ENCODE results near the gene BIVM.

The BIVM gene

GRCh38 chr13:102830646-102831045, 31.7 kb downstream of the BIVM start:
- in situ Hi-C loops (cut with MboI; ENCODE audit: low pct_unique_long_range_greater_than_20kb, low sequenced_read_pairs), result no loop called here
- no peak for DNase-seq

GRCh38 chr13:102836471-102836870, 37.6 kb downstream of the BIVM start:
- DNase-seq, result no peak
- in situ Hi-C loops (cut with MboI; ENCODE audit: low pct_unique_long_range_greater_than_20kb, low sequenced_read_pairs), result no loop called here

GRCh38 chr13:102838273-102838672, 39.4 kb downstream of the BIVM start:
- in situ Hi-C loops (cut with MboI; ENCODE audit: low pct_unique_long_range_greater_than_20kb, low sequenced_read_pairs), result no loop called here

GRCh38 chr13:102838982-102839381, 40.1 kb downstream of the BIVM start:
- no peak for DNase-seq
- in situ Hi-C loops (cut with MboI; ENCODE audit: low pct_unique_long_range_greater_than_20kb, low sequenced_read_pairs), result no loop called here

More at GRCh38 chr13:102838273-102838672, 39.4 kb downstream of the BIVM start:
- no peak for DNase-seq

- no peak for DNase-seq
Measured at GRCh38 chr13:102839462-102839861, 40.5 kb downstream of the BIVM start.

GRCh38 chr13:102845289-102845629, 46.3 kb downstream of the BIVM start:
- no peak for DNase-seq
- in situ Hi-C loops (cut with MboI; ENCODE audit: low pct_unique_long_range_greater_than_20kb, low sequenced_read_pairs), result loop anchor here (10.0 kb wide), 1 partner anchor 260 kb away; no protein-coding TSS in a partner anchor

More at GRCh38 chr13:102839462-102839861, 40.5 kb downstream of the BIVM start:
- in situ Hi-C loops (cut with MboI; ENCODE audit: low pct_unique_long_range_greater_than_20kb, low sequenced_read_pairs), result no loop called here

- peak; percentile 98 for DNase-seq
- in situ Hi-C loops (cut with MboI; ENCODE audit: low pct_unique_long_range_greater_than_20kb, low sequenced_read_pairs), result loop anchor here (10.0 kb wide), 1 partner anchor 261 kb away; no protein-coding TSS in a partner anchor
Measured at GRCh38 chr13:102845630-102846260, 46.8 kb downstream of the BIVM start, which contains the start of gene ERCC5. TSS of gene ERCC5 (plus strand) at chr13:102846032. CDS start at chr13:102846267, 235 bp downstream.

GRCh38 chr13:102846261-102847015, 47.5 kb downstream of the BIVM start:
- in situ Hi-C loops (cut with MboI; ENCODE audit: low pct_unique_long_range_greater_than_20kb, low sequenced_read_pairs), result loop anchor here (10.0 kb wide), 1 partner anchor 262 kb away; no protein-coding TSS in a partner anchor
- peak; percentile 77 for DNase-seq

GRCh38 chr13:102847272-102848234, 48.6 kb downstream of the BIVM start:
- peak; percentile 67 for DNase-seq
- in situ Hi-C loops (cut with MboI; ENCODE audit: low pct_unique_long_range_greater_than_20kb, low sequenced_read_pairs), result loop anchor here (10.0 kb wide), 1 partner anchor 263 kb away; no protein-coding TSS in a partner anchor

GRCh38 chr13:102848956-102849355, 50.0 kb downstream of the BIVM start:
- in situ Hi-C loops (cut with MboI; ENCODE audit: low pct_unique_long_range_greater_than_20kb, low sequenced_read_pairs), result loop anchor here (10.0 kb wide), 1 partner anchor 264 kb away; no protein-coding TSS in a partner anchor
- DNase-seq, result no peak

GRCh38 chr13:102852556-102852955, 53.6 kb downstream of the BIVM start:
- DNase-seq, result no peak
- in situ Hi-C loops (cut with MboI; ENCODE audit: low pct_unique_long_range_greater_than_20kb, low sequenced_read_pairs), result no loop called here

GRCh38 chr13:102854675-102855074, 55.8 kb downstream of the BIVM start:
- in situ Hi-C loops (cut with MboI; ENCODE audit: low pct_unique_long_range_greater_than_20kb, low sequenced_read_pairs), result no loop called here
- peak; percentile 86 for DNase-seq

- in situ Hi-C loops (cut with MboI; ENCODE audit: low pct_unique_long_range_greater_than_20kb, low sequenced_read_pairs), result no loop called here
Measured at GRCh38 chr13:102856557-102856956, 57.6 kb downstream of the BIVM start.

GRCh38 chr13:102862624-102863210, 63.8 kb downstream of the BIVM start:
- in situ Hi-C loops (cut with MboI; ENCODE audit: low pct_unique_long_range_greater_than_20kb, low sequenced_read_pairs), result no loop called here

More at GRCh38 chr13:102856557-102856956, 57.6 kb downstream of the BIVM start:
- no peak for DNase-seq

GRCh38 chr13:102863590-102863989, 64.7 kb downstream of the BIVM start:
- no peak for DNase-seq
- in situ Hi-C loops (cut with MboI; ENCODE audit: low pct_unique_long_range_greater_than_20kb, low sequenced_read_pairs), result no loop called here

More at GRCh38 chr13:102862624-102863210, 63.8 kb downstream of the BIVM start:
- DNase-seq, result no peak

GRCh38 chr13:102868366-102868936, 69.5 kb downstream of the BIVM start:
- in situ Hi-C loops (cut with MboI; ENCODE audit: low pct_unique_long_range_greater_than_20kb, low sequenced_read_pairs), result no loop called here
- no peak for DNase-seq

GRCh38 chr13:102869948-102870676, 71.2 kb downstream of the BIVM start:
- no peak for DNase-seq
- in situ Hi-C loops (cut with MboI; ENCODE audit: low pct_unique_long_range_greater_than_20kb, low sequenced_read_pairs), result no loop called here

Data from KBM-7 (cell line).